Nucleus accumbens (tissue), 56 donors: ENCODE results near the gene MYOZ3.

Experiments used
- DNase-seq, 56 donors: peaks; one replicate each; lab custom pipeline; 2025; lab: John Stamatoyannopoulos, UW

Gene MYOZ3

DNA sequence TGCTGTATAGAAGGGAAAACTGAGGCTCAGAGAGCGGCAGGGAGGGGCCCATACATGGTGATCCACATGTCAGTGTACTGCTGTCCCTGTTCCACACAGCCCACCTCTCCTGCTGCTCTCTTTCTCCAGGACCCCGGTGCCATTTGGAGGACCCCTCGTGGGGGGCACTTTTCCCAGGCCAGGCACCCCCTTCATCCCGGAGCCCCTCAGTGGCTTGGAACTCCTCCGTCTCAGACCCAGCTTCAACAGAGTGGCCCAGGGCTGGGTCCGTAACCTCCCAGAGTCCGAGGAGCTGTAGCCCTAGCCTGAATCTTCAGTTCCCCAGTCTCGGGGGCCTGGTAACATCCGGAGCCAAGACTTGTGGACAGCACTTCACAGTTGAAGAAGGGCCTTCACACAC, 15.5 kb downstream of the MYOZ3 start:
- DNase-seq, result no peak

DNA sequence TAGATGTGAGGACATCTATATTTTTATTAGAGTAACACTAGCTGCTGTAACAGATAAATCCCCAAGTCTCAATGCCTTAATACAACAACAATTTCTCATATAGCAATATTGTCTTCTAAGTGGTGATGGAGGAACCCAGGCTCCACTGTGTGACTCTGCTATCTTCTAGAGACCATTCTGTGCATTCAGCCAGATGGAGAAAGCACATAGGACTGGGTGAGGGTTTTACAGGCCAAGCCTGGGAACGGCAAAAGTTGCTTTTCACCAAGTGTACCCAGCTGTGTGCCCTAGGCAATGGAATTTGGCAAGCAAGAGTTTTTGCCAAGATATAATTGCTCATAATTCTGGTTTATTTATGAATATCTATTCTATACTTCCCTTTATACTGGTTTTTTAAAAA, 28.1 kb downstream of the MYOZ3 start:
- no peak for DNase-seq

DNA sequence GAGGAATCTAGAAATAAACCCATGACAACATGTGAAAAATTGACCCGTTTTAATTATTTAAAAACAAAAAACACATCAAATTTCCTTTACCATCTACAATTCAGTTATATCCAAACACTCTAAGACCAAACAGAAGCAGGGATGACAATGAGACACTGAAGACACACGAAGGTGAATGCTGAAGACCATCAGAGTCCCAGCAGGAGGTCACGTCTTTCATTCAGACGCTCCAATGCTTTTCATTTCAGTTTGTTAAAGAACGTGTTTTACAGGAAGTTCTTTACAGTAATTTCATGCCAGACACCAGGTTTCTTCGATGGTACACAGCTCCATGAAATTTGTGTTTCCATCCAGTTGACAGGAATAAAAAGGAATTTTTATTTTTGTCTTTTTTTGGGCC, 29.7 kb downstream of the MYOZ3 start:
- DNase-seq, result no peak

DNA sequence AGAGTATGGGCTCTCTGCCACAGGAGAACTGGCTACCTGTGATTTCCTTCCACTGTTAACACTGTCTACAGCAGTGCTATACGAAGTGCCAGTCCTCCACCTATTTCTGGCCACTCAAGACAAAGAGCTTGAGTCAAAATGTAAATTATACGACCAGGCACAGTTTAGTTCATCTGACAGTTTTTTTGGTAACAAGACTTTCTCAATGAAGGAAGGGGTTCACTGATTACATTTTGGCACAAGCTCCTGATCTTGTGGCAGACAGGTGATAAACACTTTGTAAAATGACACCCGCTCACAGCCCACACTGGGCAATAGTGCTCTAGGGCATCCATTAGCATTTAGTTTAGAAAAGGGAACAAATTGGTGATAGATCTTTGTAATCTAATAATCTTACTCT, 31.2 kb downstream of the MYOZ3 start:
- DNase-seq, result no peak

DNA sequence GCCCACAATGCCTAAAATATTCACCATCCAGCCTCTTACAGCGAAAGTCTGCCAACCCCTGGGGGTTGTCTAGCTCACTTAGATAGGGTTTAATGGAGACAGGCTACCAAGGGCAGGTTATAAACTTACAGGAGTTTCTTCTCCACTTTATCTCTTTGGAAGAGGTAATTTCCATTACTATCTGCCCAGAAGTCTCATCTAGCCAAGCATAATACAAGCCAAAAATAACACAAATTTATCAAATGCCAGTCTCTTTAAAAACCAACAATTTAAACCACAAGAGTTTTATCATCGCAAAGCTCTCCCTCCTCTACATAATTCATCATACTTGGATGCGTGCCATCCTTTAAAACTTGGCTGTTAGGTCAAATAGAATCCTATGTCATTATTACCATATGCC, 33.6 kb downstream of the MYOZ3 start:
- no peak for DNase-seq

DNA sequence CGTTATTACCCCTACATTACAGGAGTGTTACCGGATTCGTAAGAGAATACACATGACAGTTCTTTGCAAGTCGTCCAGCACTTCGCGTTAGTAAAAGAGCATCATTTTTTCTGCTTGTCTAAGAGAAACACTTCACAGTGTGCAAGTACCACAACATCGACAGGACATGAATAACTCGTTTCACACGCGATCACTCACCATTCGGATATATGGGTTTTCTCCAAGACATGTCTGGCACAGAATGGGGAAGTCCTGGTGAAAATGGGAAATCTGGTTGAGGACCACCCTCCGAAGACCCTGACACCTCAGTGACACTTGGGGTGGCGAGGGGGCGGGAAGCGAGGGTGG, 39.2 kb downstream of the MYOZ3 start:
- no peak for DNase-seq

DNA sequence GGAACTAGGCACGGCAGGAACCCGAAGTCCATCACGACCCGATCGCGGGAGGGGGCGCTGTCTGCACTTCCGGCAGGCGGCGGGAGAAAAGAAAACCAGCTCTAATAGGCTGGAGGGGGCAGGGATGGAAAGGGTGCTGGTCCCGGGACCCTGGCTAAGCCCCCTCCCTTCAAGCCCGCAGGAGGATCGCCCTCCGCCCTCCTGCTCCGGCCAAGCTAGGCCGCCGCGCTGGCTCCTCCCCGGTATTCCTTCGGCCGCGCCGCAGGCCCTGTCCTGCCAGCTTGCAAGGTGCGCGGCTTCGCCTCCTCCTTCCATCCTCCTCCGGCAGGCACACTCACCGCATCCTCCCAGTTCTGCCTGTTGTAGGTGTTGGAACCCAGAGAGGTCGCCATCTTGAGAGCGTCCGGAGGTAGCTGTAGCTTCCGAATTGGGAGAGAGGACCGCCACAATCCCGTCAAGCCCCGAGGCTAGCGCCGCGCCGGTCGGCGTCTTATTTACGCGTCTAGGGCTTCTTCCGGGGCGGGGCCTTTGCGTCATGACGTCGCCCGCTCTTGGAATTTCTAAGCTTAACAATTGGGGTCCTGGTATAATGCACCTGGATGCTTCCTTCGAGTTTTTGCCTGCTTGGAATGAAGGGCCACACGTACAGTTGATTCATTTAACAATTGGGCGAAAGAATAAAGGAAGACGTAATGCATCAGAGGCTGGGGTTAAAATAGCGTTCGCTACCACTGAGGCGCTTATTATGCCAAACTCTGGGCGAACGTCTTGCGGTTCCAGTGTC, 39.7 kb downstream of the MYOZ3 start, which contains the start of gene RBM22:
Gene RBM22 (minus strand): TSS at position 469 of the 784 bp plus-strand sequence. CDS start 77 bp downstream, at position 392.
- DNase-seq, result peak; percentile 50 to 97 (median 88)

DNA sequence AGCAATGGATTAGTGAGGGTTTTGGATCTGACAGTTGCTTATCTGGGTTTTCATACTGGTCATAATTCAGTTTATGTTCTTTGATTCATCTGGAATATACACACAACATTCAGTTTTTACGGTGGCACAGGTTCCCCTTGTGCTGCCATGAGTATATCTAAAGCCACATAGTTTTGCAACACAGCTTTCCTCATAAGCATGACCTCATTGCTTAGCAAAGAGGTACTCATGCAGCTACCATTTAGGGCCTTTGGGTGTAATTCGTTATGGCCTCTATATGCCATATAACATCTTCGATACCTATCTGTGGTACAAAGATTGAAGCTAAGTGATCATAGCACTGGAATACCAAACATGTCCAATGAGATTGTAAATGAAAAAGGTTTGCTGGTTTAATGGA, 42.7 kb downstream of the MYOZ3 start:
- DNase-seq, result no peak

DNA sequence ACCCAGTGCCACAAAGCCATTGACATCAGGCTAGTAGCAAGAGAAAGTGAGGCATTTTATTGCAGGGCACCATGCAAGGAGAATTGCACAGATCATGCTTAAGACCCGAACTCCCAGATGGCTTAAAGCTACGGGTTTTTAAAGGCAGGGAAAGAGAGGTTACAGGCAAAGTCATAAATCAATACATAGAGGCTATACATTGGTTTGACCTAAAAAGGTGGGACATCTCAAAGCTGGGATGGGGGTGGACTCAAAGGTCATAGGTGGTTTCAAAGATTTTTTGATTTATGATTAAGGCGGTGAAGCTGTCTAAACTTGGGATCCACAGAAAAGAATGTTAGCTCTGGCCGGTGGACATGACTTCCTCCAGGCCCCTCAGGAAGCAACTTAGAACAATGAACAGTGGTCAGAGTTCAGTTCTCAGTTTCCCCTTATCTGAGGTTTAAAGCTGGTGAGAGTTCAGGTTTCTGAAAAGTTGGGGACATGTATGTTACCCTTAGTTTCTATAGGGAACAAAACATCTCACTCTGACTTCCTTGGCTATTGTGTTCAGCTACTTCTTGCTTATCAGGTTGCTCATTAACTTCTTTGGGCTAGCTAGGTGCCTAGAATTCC, 45.8 kb downstream of the MYOZ3 start:
- no peak for DNase-seq

DNA sequence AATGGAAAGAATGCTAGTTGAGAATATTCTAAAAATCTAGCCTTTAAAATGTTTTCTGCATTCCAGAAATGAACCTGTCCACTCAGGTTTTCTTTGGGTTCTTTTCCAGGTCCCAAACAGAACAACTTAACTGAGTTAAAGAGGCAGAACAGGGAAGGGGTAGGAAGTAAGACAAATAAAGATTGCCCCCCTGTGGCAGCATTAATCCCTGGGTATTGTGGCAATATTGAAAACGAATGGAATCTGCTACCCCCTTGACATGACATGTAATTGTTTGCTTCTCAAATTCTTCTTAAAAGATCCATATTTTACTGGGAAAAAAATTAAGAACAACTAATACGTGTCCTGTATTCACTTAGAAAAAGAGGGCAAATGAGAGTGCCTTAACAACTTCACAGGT, 49.1 kb downstream of the MYOZ3 start:
- DNase-seq, result no peak

DNA sequence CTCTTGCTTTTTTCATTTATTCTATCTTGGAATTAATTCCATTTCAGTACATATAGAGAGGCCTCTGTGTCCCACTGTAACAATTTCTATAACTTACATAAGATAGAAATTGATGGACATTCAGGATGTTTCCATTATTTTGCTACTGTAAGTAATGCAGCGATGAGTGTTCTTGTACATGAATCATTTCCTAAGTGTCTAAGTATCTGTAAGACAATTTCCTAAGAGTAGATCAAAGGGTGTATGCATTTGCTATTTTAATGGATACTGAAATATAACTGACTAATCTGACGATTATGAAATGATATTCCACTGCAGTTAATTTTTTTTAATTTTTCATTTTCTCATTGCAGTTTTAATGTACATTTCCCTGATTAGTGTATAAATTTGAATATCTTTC, 62.8 kb downstream of the MYOZ3 start:
- no peak for DNase-seq
